Stimulated activated CD8-positive, alpha-beta memory T cell treated with anti-CD3 and anti-CD28 coated beads, Interleukin-7, amount 100 ng/mL, for 4 hours (primary cell): ENCODE measurements around the gene RABGGTB.
"Not testable (repeated sequence)": the region's sequence is repeated elsewhere in the genome, so short reads cannot be mapped to it uniquely, and the experiment has no call there.

Source experiments
- DNase-seq, 2 donors: peaks; one replicate each; pipeline ENCODE4 v3.0.0-alpha.2; 2020; ENCODE audit warnings: low read depth in 2 of 2

Gene RABGGTB

GRCh38 chr1:75795703-75796193, 9.7 kb downstream of the RABGGTB start:
- no peak for DNase-seq

GRCh38 chr1:75796376-75797272, 10.6 kb downstream of the RABGGTB start, which contains the start of gene MSH4:
Gene MSH4 (plus strand): TSS chr1:75796882. CDS start chr1:75796986, 104 bp downstream.
- no peak for DNase-seq

- DNase-seq: no peak
Observed at GRCh38 chr1:75797273-75797588, 11.2 kb downstream of the RABGGTB start.

- DNase-seq: no peak
Observed at GRCh38 chr1:75797606-75798216, 11.7 kb downstream of the RABGGTB start.

- DNase-seq: not testable (repeated sequence)
Observed at GRCh38 chr1:75801480-75801879, 15.4 kb downstream of the RABGGTB start.

GRCh38 chr1:75808921-75809320, 22.9 kb downstream of the RABGGTB start:
- no peak for DNase-seq

GRCh38 chr1:75810113-75810512, 24.1 kb downstream of the RABGGTB start:
- DNase-seq: not testable (repeated sequence)

- DNase-seq: no peak
Observed at GRCh38 chr1:75811211-75811981, 25.3 kb downstream of the RABGGTB start.

GRCh38 chr1:75812065-75812464, 26.0 kb downstream of the RABGGTB start:
- no peak for DNase-seq

- not testable (repeated sequence) for DNase-seq
Observed at GRCh38 chr1:75823596-75823995, 37.5 kb downstream of the RABGGTB start.

GRCh38 chr1:75836528-75837100, 50.6 kb downstream of the RABGGTB start:
- no peak for DNase-seq

- DNase-seq: no peak
Observed at GRCh38 chr1:75838079-75838478, 52.0 kb downstream of the RABGGTB start.

GRCh38 chr1:75841421-75841820, 55.4 kb downstream of the RABGGTB start:
- no peak for DNase-seq
